Pancreas (tissue), 10 donors: Measurements from ENCODE around the gene ZNF444. TPM values are rescaled to one million over a fixed set of nuclear protein-coding genes. Genes with fewer than 3 reads are reported as not detected.
"Not testable (repeated sequence)": the region's sequence is repeated elsewhere in the genome, so short reads cannot be mapped to it uniquely, and the experiment has no call there.

Experiments used
- ATAC-seq, 4 donors: fragments of 200-7000 bp; cut with Tn5 transposase; one replicate each; pipeline versions ENCODE4 v1.8.0 to v1.9.1; 2020; ENCODE audit warnings: mild to moderate bottlenecking in 4 of 4, moderate library complexity in 4 of 4
- DNase-seq, 6 donors: peaks; one replicate each; pipeline ENCODE4 v3.0.0-alpha.2; 2020
- FAIRE-seq: peaks from 2 replicates; lab custom pipeline; 2012; peaks lifted over from hg19 to GRCh38; lab: Jason Lieb, UNC
- H3K27ac ChIP-seq, 4 donors: fragments of 200-600 bp; sonication (generic); 1 replicate in 3 of 4; 2 replicates in 1 of 4; pipeline versions ENCODE4 v1.5.0 to v1.8.0; 2020
- H3K27me3 ChIP-seq, 4 donors: fragments of 200-600 bp; one replicate each; pipeline ENCODE4 v1.8.0; 2021
- H3K36me3 ChIP-seq, 3 donors: fragments of 200-600 bp; sonication (generic) in 1 of 3; one replicate each; pipeline versions ENCODE4 v1.5.0 to v1.8.0; 2020 to 2021
- H3K4me1 ChIP-seq, 3 donors: fragments of 200-600 bp; one replicate each; pipeline ENCODE4 v1.8.0; 2021
- H3K4me3 ChIP-seq, 4 donors: fragments of 200-600 bp; sonication (generic) in 2 of 4; one replicate each; pipeline versions ENCODE4 v1.5.0 to v1.8.0; 2020 to 2021
- H3K9me3 ChIP-seq, 4 donors: fragments of 200-600 bp; one replicate each; pipeline ENCODE4 v1.8.0; 2021
- WGBS, 2 donors: extraction: QIAGEN DNeasy Blood & Tissue Kit; methylation state at CpG; one replicate each; pipeline ENCODE4 v1.1.7; 2013; 5-methylcytosine and 5-hydroxymethylcytosine counted together
- intact Hi-C, 3 donors: fragments of 100-400 bp; cut with DNase I; formaldehyde crosslinking; loops; one replicate each; pipeline versions ENCODE4 v1.11.1 to v1.14.2; 2022
- polyA plus RNA-seq, 2 donors: library from polyadenylated mRNA; stranded (reverse); fragments of 200-250 nt; gene quantifications; one replicate each; pipeline ENCODE4 v1.2.3, GENCODE V29; 2013
- total RNA-seq, 6 donors: library from RNA; stranded (reverse); fragmentation: NEBNext Ultra II Directional in 4 of 6; extraction: Animal tissue kit (Norgen Biotek cat#: 25700) in 4 of 6; gene quantifications; one replicate each; pipeline versions ENCODE4 v1.2.1 to v1.2.4, GENCODE V29; 2021 to 2023
- TF ChIP-seq, protein P1 (sequence below), 4 donors: fragments of 200-600 bp; sonication (generic) in 3 of 4; IDR thresholded peaks; one replicate each; pipeline versions ENCODE4 v1.5.0 to v1.8.0; 2021; ENCODE audit warnings: antibody characterized with exemption in 4 of 4
- donor health status: healthy with polysubstance abuse.
- donor health status: DM: no; HTN: no; CAD: no; lungs with moderate emphysema.
- donor health status: DM: no; HTN: no; CAD: no.
- donor health status: control.
- donor health status: control.
- donor health status: Bipolar disorder and iron deficiency.
- donor health status: DM: yes; HTN: yes; CAD: no.
- donor health status: DM: no; HTN: no; CAD: no.
- donor health status: DM: no; HTN: no; CAD: no.
- donor health status: DM: yes; HTN: yes; CAD: no.

The ZNF444 gene
- total and polyA plus RNA-seq, 8 donors: 27.9 to 99.0 (median 34.2) TPM

DNA sequence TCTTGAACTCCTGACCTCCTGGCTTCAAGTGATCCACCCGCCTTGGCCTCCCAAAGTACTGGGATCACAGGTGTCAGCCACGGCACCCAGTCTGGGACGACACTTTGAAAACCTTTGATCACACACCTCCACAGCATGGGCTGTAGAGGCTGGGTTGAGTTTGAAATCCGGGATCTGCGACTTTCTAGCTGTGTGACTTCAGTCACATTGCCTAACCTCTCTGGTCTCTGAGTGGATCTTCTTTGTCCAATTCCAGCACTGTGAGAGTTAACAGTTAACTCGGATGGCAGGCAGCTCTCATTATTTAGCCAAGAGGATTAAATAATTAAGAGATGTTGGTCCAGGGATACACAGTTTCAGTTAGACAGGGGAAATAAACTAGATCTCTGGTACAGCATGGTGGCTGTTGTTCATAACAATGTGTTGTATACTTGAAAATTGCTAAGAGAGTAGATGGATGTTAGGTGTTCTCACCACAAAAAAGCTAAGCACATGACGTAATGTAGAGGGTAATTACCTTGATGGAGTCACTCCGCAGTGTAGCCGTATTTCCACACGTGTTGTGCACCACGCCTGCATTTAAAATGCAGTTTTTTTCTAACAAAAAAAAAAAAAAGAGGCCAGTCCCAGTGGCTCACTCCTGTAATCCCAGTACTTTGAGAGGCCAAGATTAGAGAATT lies 36.6 kb downstream of the ZNF444 start:
- H3K27ac ChIP-seq: no peak overlapping the region
- no peak for DNase-seq
- no peaks in the 10 kb centered on the region for H3K4me1 ChIP-seq
- WGBS, 2 donors: 52 to 56% methylated on average over 11 of the region's 11 CpGs
- no peak for ATAC-seq
- no peak overlapping the region for H3K4me3 ChIP-seq
- TF ChIP-seq, protein P1, sequence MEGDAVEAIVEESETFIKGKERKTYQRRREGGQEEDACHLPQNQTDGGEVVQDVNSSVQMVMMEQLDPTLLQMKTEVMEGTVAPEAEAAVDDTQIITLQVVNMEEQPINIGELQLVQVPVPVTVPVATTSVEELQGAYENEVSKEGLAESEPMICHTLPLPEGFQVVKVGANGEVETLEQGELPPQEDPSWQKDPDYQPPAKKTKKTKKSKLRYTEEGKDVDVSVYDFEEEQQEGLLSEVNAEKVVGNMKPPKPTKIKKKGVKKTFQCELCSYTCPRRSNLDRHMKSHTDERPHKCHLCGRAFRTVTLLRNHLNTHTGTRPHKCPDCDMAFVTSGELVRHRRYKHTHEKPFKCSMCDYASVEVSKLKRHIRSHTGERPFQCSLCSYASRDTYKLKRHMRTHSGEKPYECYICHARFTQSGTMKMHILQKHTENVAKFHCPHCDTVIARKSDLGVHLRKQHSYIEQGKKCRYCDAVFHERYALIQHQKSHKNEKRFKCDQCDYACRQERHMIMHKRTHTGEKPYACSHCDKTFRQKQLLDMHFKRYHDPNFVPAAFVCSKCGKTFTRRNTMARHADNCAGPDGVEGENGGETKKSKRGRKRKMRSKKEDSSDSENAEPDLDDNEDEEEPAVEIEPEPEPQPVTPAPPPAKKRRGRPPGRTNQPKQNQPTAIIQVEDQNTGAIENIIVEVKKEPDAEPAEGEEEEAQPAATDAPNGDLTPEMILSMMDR (IDR thresholded peaks at IDR 0.05): no peak
- no peaks in the 10 kb centered on the region for H3K27me3 ChIP-seq
- H3K9me3 ChIP-seq: no peaks in the 10 kb centered on the region
- intact Hi-C loops: loop anchor here in 1 of 3 donors (5.0 kb wide), 1 partner anchor 75 kb away; no protein-coding TSS in a partner anchor
- no peak for FAIRE-seq
- no peaks in the 10 kb centered on the region for H3K36me3 ChIP-seq

DNA sequence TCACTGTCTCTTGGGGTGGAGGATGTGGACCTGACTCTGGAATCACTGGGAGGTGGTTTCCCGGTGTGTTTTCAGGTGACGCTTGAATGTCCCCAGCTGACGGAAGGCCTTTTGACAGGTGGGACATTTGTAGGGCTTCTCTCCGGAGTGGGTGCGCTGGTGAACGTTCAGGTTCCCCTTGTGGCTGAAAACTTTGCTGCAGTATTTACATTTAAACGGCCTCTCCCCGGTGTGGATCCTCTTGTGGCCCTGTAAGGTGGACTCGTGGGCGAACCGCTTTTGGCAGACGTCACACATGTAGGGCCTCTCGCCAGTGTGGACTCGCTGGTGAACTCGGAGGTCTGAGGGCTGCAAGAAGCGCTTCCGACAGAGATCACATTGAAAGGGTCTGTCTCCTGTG lies 48.7 kb downstream of the ZNF444 start:
- ATAC-seq: no peak
- 67 to 71% methylated on average over 17 of the region's 17 CpGs for whole genome bisulfite sequencing, 2 donors
- no peaks in the 10 kb centered on the region for H3K27me3 ChIP-seq
- FAIRE-seq: no peak
- no peaks in the 10 kb centered on the region for H3K36me3 ChIP-seq
- H3K9me3 ChIP-seq: no peaks in the 10 kb centered on the region
- intact Hi-C loops: no loop called here
- H3K4me1 ChIP-seq: no peaks in the 10 kb centered on the region
- TF ChIP-seq, protein P1 (IDR thresholded peaks at IDR 0.05): no peak
- no peak for DNase-seq
- no peak overlapping the region for H3K27ac ChIP-seq
- H3K4me3 ChIP-seq: no peak overlapping the region

DNA sequence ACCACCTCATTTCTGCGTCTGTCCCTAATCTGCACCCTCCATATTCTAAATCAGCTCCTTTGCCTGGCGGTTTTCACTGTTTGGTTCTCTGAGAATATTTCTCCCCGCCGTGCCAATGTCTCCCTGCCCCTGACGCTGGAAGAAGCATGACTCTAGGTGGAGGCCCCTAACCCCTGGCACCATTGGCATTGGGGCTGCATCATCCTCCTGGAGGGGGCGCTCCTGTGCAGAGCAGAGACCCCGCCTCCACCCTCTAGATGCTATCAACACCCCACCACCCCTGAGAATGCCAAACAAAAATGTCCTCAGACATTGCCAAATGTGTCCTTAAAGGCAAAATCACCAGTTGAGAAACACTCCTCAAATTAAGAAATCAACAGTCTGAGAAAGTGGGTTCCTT lies 50.0 kb downstream of the ZNF444 start:
- H3K4me3 ChIP-seq: no peak overlapping the region
- TF ChIP-seq, protein P1 (IDR thresholded peaks at IDR 0.05): no peak
- WGBS, 2 donors: 67 to 77% methylated on average over 7 of the region's 7 CpGs
- H3K9me3 ChIP-seq: no peaks in the 10 kb centered on the region
- no peaks in the 10 kb centered on the region for H3K36me3 ChIP-seq
- H3K4me1 ChIP-seq: no peaks in the 10 kb centered on the region
- intact Hi-C loops: no loop called here
- DNase-seq: no peak
- ATAC-seq: no peak
- no peak for FAIRE-seq
- no peaks in the 10 kb centered on the region for H3K27me3 ChIP-seq
- H3K27ac ChIP-seq: no peak overlapping the region

DNA sequence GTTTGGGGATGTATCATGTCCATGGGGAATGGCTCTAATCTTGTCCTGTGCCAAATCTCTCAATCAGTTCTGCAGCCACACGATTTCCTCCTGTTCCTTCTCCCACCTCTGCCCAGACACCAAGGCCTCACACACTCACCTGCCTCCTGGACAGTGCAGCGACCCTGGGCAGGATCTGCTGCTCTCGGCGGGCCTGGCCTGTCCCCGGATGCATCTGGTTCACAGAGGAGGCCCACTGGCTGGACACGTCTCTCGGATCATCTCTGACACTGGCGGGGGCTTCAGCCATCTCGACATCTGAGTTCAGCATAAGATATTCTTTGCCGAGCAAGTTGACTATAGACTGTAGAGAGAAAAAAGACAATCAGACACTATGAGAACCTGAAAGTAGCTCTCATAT lies 50.6 kb downstream of the ZNF444 start:
- H3K4me1 ChIP-seq: no peaks in the 10 kb centered on the region
- DNase-seq (no peak), ATAC-seq (no peak), FAIRE-seq (no peak)
- H3K27me3 ChIP-seq: no peaks in the 10 kb centered on the region
- WGBS, 2 donors: 65 to 81% methylated on average over 10 of the region's 10 CpGs
- no peaks in the 10 kb centered on the region for H3K9me3 ChIP-seq
- H3K4me3 ChIP-seq: no peak overlapping the region
- H3K36me3 ChIP-seq: no peaks in the 10 kb centered on the region
- TF ChIP-seq, protein P1 (IDR thresholded peaks at IDR 0.05): no peak
- no peak overlapping the region for H3K27ac ChIP-seq
- intact Hi-C loops: no loop called here

DNA sequence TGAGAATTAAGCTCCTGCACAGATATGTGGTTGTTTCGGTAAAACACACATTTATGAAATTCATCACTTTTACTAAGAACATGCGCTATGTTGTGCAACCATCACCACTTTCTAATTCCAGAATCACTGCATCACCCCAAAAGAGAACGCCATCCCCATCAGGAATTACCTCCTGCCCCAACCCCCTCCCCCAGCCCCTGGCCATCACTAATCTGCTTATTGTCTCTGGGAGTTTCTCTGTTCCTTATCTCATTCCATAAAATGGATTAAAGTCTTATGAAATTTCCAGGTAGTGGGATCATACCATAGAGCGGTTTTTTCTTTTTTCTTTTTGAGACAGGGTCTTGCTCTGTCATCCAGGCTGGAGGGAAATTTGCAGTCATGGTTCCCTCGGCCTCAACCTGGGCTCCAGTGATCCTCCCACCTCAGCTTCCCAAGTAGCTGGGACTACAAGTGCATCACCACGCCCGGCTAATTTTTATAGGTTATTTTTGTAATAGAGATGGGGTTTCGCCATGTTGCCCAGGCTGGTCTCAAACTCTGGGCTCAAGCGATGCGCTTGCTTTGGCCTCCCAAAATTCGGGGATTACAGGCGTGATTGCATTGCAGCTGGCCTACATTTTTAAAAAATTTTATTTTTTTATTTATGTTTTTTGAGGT lies 53.0 kb downstream of the ZNF444 start:
- Histone ChIP-seq H3K36me3 (no peaks in the 10 kb centered on the region), H3K27me3 (no peaks in the 10 kb centered on the region), H3K4me1 (no peaks in the 10 kb centered on the region), H3K27ac (no peak overlapping the region), H3K4me3 (no peak overlapping the region), H3K9me3 (no peaks in the 10 kb centered on the region)
- TF ChIP-seq, protein P1 (IDR thresholded peaks at IDR 0.05): no peak
- intact Hi-C loops: no loop called here
- FAIRE-seq: no peak
- ATAC-seq: no peak
- no peak for DNase-seq
- WGBS, 2 donors: 75 to 83% methylated on average over 12 of the region's 12 CpGs

DNA sequence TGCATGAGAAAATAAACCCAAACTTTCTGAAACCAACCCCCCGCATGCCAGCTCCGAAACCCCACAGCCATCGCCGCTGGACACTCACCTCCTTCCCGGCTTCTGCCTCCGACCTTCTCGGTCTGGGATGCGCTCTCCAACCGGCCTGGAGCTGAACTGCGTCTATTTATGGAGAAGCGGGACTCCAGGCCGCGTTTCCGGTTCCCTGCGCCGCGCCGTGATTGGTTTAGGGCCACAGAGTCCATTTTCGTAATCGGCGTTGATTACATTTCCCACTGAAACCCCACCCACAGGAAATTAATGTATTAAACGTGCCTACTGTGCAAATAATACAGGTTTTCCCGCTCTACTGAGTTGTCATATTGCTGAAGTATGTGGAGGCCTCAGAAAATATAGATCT lies 56.6 kb downstream of the ZNF444 start, which contains the start of gene ZSCAN5B:
Gene ZSCAN5B, minus strand, starts transcription at position 138 of the 400 bp plus-strand sequence. CDS start 4,731 bp downstream, outside the sequence.
- H3K4me3 ChIP-seq, H3K27me3 ChIP-seq, H3K27ac ChIP-seq, H3K36me3 ChIP-seq, DNase-seq, H3K4me1 ChIP-seq, H3K9me3 ChIP-seq, FAIRE-seq, intact Hi-C loops, ATAC-seq: not testable (repeated sequence)
- 84 to 86% methylated on average over 23 of the region's 23 CpGs for WGBS, 2 donors
